HepG2 (cell line): ENCODE data around the gene CCNQ. TPM values are rescaled to one million over a fixed set of nuclear protein-coding genes. Genes with fewer than 3 reads are reported as not detected.
A peak's percentile ranks its signal among the peaks of the same experiment; 100 is the strongest.

Experiments
- FOSL1 ChIP-seq: sonication (generic); formaldehyde crosslinking; IDR thresholded peaks from 2 replicates; pipeline ENCODE4 v1.9.0; 2021; ENCODE audit warnings: missing genetic modification reagents, borderline replicate concordance
- HDAC6 ChIP-seq: fragments of 200-600 bp; sonication (generic); IDR thresholded peaks from 2 replicates; pipeline ENCODE4 v1.7.0; 2017; ENCODE audit warnings: mild to moderate bottlenecking, antibody characterized with exemption, low read length, low read depth
- MATR3 ChIP-seq: sonication (generic); formaldehyde crosslinking; IDR thresholded peaks from 2 replicates; pipeline ENCODE4 v1.4.0; 2020; ENCODE audit warnings: missing genetic modification reagents
- NR2C2 ChIP-seq: sonication (generic); formaldehyde crosslinking; IDR thresholded peaks from 2 replicates; pipeline ENCODE4 v1.4.0; 2020; ENCODE audit warnings: missing genetic modification reagents, mild to moderate bottlenecking, moderate library complexity, borderline replicate concordance
- POLR2AphosphoS2 ChIP-seq: IDR thresholded peaks from 2 replicates; pipeline ENCODE4 v1.6.1; 2011; ENCODE audit warnings: low read depth, low read length, improper control_type of control experiment
- PRMT3 ChIP-seq: sonication (generic); formaldehyde crosslinking; IDR thresholded peaks from 2 replicates; pipeline ENCODE4 v1.8.1; 2022; ENCODE audit warnings: low read depth, mild to moderate bottlenecking, moderate library complexity, missing genetic modification reagents, borderline replicate concordance
- RFX5 ChIP-seq: IDR thresholded peaks from 2 replicates; pipeline ENCODE4 v1.6.1; 2011; ENCODE audit warnings: low read depth, low read length, improper control_type of control experiment
- SIX1 ChIP-seq: sonication (generic); formaldehyde crosslinking; IDR thresholded peaks from 2 replicates; pipeline ENCODE4 v1.4.0; 2020; ENCODE audit warnings: missing genetic modification reagents, borderline replicate concordance
- USF2 ChIP-seq, 2 experiments: sonication (generic) in 1 of 2; formaldehyde crosslinking in 1 of 2; IDR thresholded peaks; 2 replicates each; pipeline versions ENCODE4 v1.5.1 to v1.6.1; 2011 to 2020; ENCODE audit warnings: borderline replicate concordance in 1 of 2, low read depth in 1 of 2, low read length in 1 of 2, mild to moderate bottlenecking in 1 of 2, missing genetic modification reagents in 1 of 2, moderate library complexity in 1 of 2
- ZBTB39 ChIP-seq: sonication (generic); formaldehyde crosslinking; IDR thresholded peaks from 2 replicates; pipeline ENCODE4 v1.5.0; 2020; ENCODE audit warnings: missing genetic modification reagents
- ZNF556 ChIP-seq: sonication (generic); formaldehyde crosslinking; IDR thresholded peaks from 2 replicates; pipeline ENCODE4 v1.4.0; 2020; ENCODE audit warnings: mild to moderate bottlenecking, missing genetic modification reagents, borderline replicate concordance
- ZNF660 ChIP-seq: sonication (generic); formaldehyde crosslinking; IDR thresholded peaks from 2 replicates; pipeline ENCODE4 v1.5.1; 2020; ENCODE audit warnings: mild to moderate bottlenecking, low read depth, missing genetic modification reagents, borderline replicate concordance
- ZNF773 ChIP-seq: sonication (generic); formaldehyde crosslinking; IDR thresholded peaks from 2 replicates; pipeline ENCODE4 v1.4.0; 2020; ENCODE audit warnings: missing genetic modification reagents, borderline replicate concordance
- polyA plus RNA-seq, 8 experiments: library from polyadenylated mRNA; depleted of rRNA in 3 of 8; stranded (reverse) in 7 of 8; unstranded in 1 of 8; fragments of >200 nt; fragmentation: Illumina TruSeq in 4 of 8; extraction: Trizol in 4 of 8; gene quantifications; 2 replicates each; pipeline versions ENCODE4 v1.2.1 to v1.2.3, GENCODE V29; 2011 to 2016; ENCODE audit warnings: low read depth in 4 of 8, missing spikeins in 1 of 8, mixed read lengths in 1 of 8; ENCODE audit not compliant: insufficient read depth in 1 of 8
- total RNA-seq, 5 experiments: library from RNA; depleted of rRNA; stranded (reverse); fragments of >200 nt; fragmentation: Illumina TruSeq; extraction: Trizol; gene quantifications; 2 replicates each; pipeline ENCODE4 v1.2.3, GENCODE V29; 2016; ENCODE audit warnings: low read depth in 1 of 5
- TF ChIP-seq, protein P1 (sequence below): sonication (generic); formaldehyde crosslinking; IDR thresholded peaks from 2 replicates; pipeline ENCODE4 v1.4.0; 2020; ENCODE audit warnings: missing genetic modification reagents, borderline replicate concordance
- TF ChIP-seq, protein P2 (sequence below): sonication (generic); formaldehyde crosslinking; IDR thresholded peaks from 2 replicates; pipeline ENCODE4 v1.8.1; 2023; ENCODE audit warnings: mild to moderate bottlenecking, missing genetic modification reagents
- TF ChIP-seq, protein P3 (sequence below): sonication (generic); formaldehyde crosslinking; IDR thresholded peaks from 2 replicates; pipeline ENCODE4 v1.4.0; 2020; ENCODE audit warnings: missing genetic modification reagents

The CCNQ gene
- total and polyA plus RNA-seq, 2 of the 13 experiments (the other 11 are each of a cell fraction or from before 2014, with no cell fraction given): 15.0 to 25.5 TPM

DNA sequence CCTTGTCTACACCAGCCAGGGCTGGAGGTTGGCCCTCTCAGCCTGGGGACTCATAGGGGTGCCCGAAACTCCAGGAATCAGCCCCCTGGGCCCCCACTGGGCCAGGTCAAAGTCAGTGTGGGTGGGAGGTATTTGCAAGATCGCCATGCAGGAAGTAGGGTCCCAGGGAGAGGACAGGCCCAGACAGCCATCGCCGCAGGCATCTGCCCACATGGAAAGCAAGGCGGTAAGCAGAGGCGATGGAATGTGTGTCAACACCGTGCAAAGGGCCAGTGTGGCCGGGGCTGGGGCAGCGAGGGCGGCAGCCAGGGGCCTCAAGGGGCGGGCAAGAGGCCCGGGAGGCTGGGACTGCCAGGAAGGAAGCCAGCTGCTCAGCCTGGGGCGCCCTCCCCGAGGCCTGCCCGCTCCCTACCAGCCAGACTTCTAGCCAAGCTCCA lies 28.8 kb upstream of the CCNQ start (continued):
- no peak for TF ChIP-seq NR2C2 (CRISPR knock-in tag)
- no peak for TF ChIP-seq POLR2AphosphoS2
- TF ChIP-seq ZNF773 (CRISPR knock-in tag): no peak
- no peak for TF ChIP-seq RFX5
- 0 out of 2 replicates have a peak, but pooled peaks have one; percentile 26 for TF ChIP-seq PRMT3 (CRISPR knock-in tag)
- TF ChIP-seq, protein P1, sequence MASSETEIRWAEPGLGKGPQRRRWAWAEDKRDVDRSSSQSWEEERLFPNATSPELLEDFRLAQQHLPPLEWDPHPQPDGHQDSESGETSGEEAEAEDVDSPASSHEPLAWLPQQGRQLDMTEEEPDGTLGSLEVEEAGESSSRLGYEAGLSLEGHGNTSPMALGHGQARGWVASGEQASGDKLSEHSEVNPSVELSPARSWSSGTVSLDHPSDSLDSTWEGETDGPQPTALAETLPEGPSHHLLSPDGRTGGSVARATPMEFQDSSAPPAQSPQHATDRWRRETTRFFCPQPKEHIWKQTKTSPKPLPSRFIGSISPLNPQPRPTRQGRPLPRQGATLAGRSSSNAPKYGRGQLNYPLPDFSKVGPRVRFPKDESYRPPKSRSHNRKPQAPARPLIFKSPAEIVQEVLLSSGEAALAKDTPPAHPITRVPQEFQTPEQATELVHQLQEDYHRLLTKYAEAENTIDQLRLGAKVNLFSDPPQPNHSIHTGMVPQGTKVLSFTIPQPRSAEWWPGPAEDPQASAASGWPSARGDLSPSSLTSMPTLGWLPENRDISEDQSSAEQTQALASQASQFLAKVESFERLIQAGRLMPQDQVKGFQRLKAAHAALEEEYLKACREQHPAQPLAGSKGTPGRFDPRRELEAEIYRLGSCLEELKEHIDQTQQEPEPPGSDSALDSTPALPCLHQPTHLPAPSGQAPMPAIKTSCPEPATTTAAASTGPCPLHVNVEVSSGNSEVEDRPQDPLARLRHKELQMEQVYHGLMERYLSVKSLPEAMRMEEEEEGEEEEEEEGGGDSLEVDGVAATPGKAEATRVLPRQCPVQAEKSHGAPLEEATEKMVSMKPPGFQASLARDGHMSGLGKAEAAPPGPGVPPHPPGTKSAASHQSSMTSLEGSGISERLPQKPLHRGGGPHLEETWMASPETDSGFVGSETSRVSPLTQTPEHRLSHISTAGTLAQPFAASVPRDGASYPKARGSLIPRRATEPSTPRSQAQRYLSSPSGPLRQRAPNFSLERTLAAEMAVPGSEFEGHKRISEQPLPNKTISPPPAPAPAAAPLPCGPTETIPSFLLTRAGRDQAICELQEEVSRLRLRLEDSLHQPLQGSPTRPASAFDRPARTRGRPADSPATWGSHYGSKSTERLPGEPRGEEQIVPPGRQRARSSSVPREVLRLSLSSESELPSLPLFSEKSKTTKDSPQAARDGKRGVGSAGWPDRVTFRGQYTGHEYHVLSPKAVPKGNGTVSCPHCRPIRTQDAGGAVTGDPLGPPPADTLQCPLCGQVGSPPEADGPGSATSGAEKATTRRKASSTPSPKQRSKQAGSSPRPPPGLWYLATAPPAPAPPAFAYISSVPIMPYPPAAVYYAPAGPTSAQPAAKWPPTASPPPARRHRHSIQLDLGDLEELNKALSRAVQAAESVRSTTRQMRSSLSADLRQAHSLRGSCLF (CRISPR knock-in tag): peak; percentile 77; the same call in 1 of the 2 replicates
- no peak for TF ChIP-seq HDAC6
- no peak for TF ChIP-seq USF2 (IDR thresholded peaks at IDR 0.05; ENCODE audit: low read depth, low read length)
- no peak for TF ChIP-seq USF2 (CRISPR knock-in tag; IDR thresholded peaks at IDR 0.05; ENCODE audit: borderline replicate concordance)
- TF ChIP-seq ZNF660 (CRISPR knock-in tag): no peak
- 0 out of 2 replicates have a peak, but pooled peaks have one; percentile 40 for TF ChIP-seq ZBTB39
- TF ChIP-seq ZNF556 (CRISPR knock-in tag): no peak
- TF ChIP-seq SIX1 (CRISPR knock-in tag): no peak
- TF ChIP-seq, protein P2, sequence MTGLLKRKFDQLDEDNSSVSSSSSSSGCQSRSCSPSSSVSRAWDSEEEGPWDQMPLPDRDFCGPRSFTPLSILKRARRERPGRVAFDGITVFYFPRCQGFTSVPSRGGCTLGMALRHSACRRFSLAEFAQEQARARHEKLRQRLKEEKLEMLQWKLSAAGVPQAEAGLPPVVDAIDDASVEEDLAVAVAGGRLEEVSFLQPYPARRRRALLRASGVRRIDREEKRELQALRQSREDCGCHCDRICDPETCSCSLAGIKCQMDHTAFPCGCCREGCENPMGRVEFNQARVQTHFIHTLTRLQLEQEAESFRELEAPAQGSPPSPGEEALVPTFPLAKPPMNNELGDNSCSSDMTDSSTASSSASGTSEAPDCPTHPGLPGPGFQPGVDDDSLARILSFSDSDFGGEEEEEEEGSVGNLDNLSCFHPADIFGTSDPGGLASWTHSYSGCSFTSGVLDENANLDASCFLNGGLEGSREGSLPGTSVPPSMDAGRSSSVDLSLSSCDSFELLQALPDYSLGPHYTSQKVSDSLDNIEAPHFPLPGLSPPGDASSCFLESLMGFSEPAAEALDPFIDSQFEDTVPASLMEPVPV (CRISPR knock-in tag): 0 out of 2 replicates have a peak, but pooled peaks have one; percentile 25
- no peak for TF ChIP-seq FOSL1 (CRISPR knock-in tag)
- TF ChIP-seq, protein P3, sequence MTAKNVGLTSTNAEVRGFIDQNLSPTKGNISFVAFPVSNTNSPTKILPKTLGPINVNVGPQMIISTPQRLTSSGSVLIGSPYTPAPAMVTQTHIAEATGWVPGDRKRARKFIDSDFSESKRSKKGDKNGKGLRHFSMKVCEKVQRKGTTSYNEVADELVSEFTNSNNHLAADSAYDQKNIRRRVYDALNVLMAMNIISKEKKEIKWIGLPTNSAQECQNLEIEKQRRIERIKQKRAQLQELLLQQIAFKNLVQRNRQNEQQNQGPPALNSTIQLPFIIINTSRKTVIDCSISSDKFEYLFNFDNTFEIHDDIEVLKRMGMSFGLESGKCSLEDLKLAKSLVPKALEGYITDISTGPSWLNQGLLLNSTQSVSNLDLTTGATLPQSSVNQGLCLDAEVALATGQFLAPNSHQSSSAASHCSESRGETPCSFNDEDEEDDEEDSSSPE (CRISPR knock-in tag): peak; percentile 68
- TF ChIP-seq MATR3: no peak
